HG02759 (cell line): ENCODE data around the gene IQSEC3.
"Not testable (repeated sequence)": the region's sequence is repeated elsewhere in the genome, so short reads cannot be mapped to it uniquely, and the experiment has no call there.

Source experiments
- ATAC-seq: cut with Tn5 transposase; IDR thresholded peaks from one replicate; pipeline ENCODE4 v1.9.1; 2021; ENCODE audit warnings: mild to moderate bottlenecking, moderate library complexity; ENCODE audit not compliant: unreplicated experiment

Gene IQSEC3

DNA sequence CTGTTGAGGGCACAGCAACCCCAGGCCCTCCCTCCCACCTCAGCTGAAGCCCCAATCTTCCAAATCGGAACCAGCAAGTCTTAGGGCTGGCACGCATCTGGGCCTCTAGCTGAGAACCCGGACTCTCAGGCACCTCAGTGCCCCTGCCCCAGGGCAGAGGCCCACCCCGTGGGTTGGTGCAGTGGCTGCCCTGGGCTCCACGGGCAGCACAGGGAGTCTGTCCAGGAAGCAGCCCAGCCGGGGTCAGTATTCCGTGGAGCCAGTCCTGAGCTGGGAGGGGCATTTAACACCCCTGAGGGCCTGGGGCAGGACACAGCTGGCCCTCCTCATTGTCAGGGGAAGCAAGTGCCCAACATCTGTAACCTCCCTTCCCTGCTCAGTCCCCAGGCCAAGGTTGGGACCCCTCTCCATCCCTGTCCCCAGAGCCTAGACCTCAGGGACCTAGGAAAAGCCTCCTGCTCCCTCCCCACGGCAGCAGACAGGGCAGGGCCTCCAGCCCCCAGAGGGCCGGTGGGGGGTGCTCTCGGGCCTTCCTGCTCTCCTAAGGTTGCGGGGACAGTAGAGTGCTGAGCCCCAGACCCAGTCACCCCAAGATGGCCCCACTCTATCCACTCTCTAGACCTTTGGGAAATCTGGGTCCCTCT, 110.9 kb downstream of the IQSEC3 start:
- no peak for ATAC-seq

- ATAC-seq, result no peak
Observed at GRCh38 chr12:177980-178828, 111.6 kb downstream of the IQSEC3 start.

DNA sequence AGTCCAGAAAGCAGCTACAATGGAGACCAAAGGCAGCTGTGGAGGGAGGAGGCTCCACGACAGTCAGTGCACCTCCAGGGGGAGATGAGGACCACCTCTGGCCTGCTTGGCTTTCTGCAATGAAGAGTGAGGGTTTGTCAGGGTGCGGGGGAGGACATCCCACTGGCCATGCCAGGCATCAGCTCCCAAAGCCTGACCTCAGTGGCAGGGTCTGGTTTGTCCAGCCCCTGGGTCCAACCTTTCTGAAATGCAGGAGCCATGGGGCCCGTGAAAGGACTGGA, 112.2 kb downstream of the IQSEC3 start:
- ATAC-seq, result no peak

DNA sequence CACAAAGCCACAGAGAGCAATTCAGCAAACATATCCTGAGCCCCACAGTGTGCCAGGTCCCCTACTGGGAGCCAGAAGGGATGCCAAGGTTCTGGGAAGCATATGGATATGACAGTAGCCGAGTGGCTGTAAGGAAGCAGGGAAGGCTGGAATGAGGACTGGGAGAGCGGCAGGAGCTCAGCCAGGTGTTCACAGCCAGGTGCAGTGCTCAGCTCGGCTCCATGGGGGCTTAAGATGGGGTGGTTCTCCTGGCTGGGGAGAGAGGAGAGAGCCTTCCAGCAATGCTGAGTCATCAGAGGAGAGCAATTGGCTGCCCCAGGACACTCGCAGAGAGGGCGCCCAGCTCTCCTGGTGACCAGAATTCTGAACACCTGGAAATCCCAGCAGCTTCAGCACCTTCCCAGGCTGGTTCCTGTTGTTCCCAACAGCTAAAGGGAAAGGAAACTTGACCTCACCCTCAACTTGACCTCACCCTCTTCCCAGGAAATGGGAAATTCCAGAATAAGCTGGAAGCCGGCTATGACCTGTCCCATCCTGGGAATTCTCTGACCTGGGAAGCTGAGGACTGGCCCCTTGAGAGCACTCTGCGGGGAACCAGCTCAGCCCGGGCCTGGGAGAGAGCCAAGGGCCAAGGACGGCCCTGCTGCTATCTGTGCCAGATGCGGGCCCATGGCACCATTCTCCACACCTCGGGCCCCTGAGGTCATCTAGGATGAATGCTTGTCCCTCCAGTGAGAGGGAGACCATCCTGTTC, 112.7 kb downstream of the IQSEC3 start:
- no peak for ATAC-seq

- no peak for ATAC-seq
Observed at GRCh38 chr12:179885-180284, 113.3 kb downstream of the IQSEC3 start.

DNA sequence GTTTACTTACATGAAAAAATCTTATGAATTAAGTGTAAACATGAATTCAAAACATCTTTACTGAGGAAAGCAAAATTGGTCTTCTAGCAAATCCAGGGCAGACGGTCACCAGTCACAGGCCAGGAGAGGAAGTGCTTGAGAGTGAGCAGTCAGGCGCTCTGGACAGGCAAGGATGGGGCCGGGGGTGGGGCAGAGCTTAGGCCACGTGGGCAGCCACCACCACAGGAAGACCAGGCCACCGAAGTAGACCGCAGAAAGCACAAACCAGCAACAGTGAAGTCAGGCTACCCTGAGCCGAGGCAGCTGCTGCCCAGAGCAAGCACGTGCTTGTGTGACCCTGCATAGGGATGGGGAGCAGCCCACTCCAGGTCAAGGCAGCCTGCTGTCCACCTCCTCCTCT, 113.9 kb downstream of the IQSEC3 start:
- ATAC-seq, result no peak

GRCh38 chr12:181921-182320, 115.4 kb downstream of the IQSEC3 start:
- no peak for ATAC-seq

DNA sequence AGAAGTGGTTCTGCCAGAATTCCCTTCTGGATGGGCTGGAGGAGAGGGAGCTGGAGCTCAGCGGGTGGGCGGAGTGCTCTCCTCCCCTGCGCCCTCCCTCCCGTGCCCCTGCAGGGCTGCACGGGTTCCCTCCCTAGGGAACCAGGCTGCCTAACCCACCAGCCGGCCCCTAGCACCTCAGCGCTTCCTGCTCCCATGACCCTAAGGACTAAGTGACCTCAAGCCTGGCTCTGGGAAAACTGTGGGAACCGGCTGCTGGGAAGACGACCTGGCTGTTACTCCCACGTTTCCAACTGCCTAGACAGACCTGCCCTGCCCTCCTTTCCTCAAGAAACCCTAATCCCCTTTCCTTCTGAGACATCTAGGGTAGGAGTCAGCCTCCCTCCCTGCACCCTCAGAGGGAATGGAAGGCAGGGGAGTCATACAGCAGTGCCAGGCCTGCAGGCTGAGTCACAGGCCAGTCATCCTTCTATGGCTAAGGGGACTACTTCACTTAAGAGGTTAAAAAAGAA, 115.9 kb downstream of the IQSEC3 start:
- ATAC-seq, result no peak

DNA sequence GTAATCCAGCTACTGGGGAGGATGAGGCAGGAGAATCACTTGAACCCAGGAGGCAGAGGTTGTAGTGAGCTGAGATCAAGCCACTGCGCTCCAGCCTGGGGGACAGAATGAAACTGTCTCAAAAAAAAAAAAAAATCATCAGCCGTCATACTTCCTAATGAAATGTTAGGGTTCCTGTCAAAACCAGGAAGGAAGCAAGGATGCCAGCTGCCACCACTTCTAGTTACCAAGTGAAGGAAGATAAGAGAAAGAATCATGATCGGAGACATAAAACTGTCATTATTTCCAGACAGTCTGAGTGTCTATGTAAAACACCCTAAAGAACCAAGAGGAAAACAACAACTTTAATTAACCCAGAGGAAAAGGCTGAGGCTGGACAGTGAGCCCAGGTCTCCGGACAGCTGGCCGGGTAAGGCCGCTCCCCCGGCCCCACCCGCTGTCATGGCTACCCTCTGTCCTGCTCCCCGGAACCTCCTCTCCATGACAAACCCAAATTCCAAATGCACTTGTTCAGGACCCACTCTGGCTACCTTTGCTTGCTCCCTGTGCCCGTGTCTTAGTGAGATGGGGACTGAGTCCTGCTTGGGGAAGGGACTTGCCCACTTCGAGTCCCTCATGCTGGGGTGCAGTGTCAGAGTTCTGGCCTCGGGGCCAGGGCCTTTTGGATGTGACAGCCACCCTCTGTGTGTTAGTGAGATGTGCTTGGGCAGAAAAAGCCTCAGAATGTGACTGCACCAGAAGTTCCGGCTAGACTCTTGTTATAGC, 118.4 kb downstream of the IQSEC3 start:
- no peak for ATAC-seq

DNA sequence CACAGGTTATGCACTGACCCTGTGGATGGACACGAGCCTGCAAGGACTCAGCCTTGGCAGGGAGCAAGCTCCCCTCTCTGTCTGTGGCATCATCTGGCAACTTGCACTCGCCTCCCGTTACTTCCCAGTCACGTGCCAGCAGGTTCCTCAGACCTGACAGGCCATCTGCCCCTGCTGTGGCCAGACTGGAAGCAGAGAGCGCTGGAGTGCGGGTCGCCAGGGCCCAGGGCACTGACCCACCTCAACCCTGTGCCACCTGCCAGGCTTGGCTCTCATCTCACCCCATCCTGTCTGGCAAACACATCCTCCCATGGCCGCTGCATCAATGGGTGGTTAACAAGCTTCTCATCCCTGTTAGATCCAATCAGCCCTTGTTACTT, 119.0 kb downstream of the IQSEC3 start:
- ATAC-seq, result no peak

GRCh38 chr12:186006-186625, 119.5 kb downstream of the IQSEC3 start:
- no peak for ATAC-seq

GRCh38 chr12:187986-188909, 121.7 kb downstream of the IQSEC3 start:
- not testable (repeated sequence) for ATAC-seq

- peak; percentile 74 for ATAC-seq
Observed at GRCh38 chr12:188910-189621, 122.5 kb downstream of the IQSEC3 start.

- no peak for ATAC-seq
Observed at GRCh38 chr12:189622-189962, 123.0 kb downstream of the IQSEC3 start.

DNA sequence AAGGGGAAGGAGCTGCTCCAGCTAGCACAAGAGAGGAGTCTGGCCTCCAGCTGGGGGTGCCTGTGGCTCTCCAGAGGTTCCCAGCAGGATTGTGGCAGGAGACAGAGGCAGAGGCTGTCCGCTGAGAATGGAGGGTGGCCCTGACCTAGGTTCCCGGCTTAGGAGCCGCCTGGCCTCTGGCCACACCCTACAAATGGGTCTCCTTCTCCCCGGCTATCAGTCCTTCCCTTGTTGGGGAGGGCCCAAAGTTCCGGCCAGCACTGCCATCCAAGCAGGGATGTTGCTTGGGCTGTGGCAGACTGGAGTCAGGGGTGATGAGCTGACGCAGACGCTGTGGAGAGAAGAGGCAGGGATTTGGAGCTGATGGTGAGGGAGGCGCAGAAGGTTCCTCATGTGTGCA, 124.3 kb downstream of the IQSEC3 start:
- ATAC-seq, result no peak

- ATAC-seq, result no peak
Observed at GRCh38 chr12:191541-191940, 125.0 kb downstream of the IQSEC3 start.

- no peak for ATAC-seq
Observed at GRCh38 chr12:193261-193660, 126.7 kb downstream of the IQSEC3 start.

GRCh38 chr12:194276-194675, 127.7 kb downstream of the IQSEC3 start:
- no peak for ATAC-seq

GRCh38 chr12:195156-195555, 128.6 kb downstream of the IQSEC3 start:
- ATAC-seq, result no peak
